Activated naive CD8-positive, alpha-beta T cell treated with anti-CD3 and anti-CD28 coated beads, Interleukin-2, amount 50 U/mL, for 24 hours (primary cell): ENCODE measurements around the gene ACVR1.

Experiments used
- ATAC-seq: fragments of 150-1000 bp; cut with Tn5 transposase; one replicate; pipeline ENCODE4 v1.10.0; 2021
- DNase-seq: peaks from one replicate; pipeline ENCODE4 v3.0.0; 2021
- H3K27ac Mint-ChIP-seq: one replicate; pipeline ENCODE4 v1.8.0; 2021; ENCODE audit warnings: mild to moderate bottlenecking, mixed read lengths
- H3K27me3 Mint-ChIP-seq: one replicate; pipeline ENCODE4 v1.8.0; 2021; ENCODE audit warnings: mixed read lengths
- H3K36me3 Mint-ChIP-seq: one replicate; pipeline ENCODE4 v1.8.0; 2021; ENCODE audit warnings: low read depth, mixed read lengths
- H3K4me1 Mint-ChIP-seq: one replicate; pipeline ENCODE4 v1.8.0; 2021; ENCODE audit warnings: mixed read lengths
- H3K4me3 Mint-ChIP-seq: one replicate; pipeline ENCODE4 v1.8.0; 2021; ENCODE audit warnings: mild to moderate bottlenecking, moderate library complexity, mixed read lengths
- H3K9me3 Mint-ChIP-seq: one replicate; pipeline ENCODE4 v1.8.0; 2021; ENCODE audit warnings: mixed read lengths

Gene ACVR1

GRCh38 chr2:157815421-157815820 lies 60.7 kb downstream of the ACVR1 start:
- Mint-ChIP-seq H3K27me3 (no peaks in the 10 kb centered on the region), H3K9me3 (no peaks in the 10 kb centered on the region), H3K4me1 (peaks cover 5% of the 10 kb centered on the region), H3K27ac (no peak overlapping the region), H3K4me3 (no peak overlapping the region), H3K36me3 (peaks cover 26% of the 10 kb centered on the region)
- ATAC-seq = no peak
- DNase-seq = no peak

- Mint-ChIP-seq H3K4me1 (peaks cover 5% of the 10 kb centered on the region), H3K27me3 (no peaks in the 10 kb centered on the region), H3K4me3 (no peak overlapping the region), H3K36me3 (peaks cover 23% of the 10 kb centered on the region), H3K27ac (no peak overlapping the region), H3K9me3 (no peaks in the 10 kb centered on the region)
- DNase-seq = no peak
- ATAC-seq = no peak
These were observed 62.7 kb downstream of the ACVR1 start for GRCh38 chr2:157813467-157813866.

GRCh38 chr2:157810037-157810436 lies 66.1 kb downstream of the ACVR1 start:
- peaks cover 10% of the 10 kb centered on the region for H3K4me1 Mint-ChIP-seq
- ATAC-seq = no peak
- H3K9me3 Mint-ChIP-seq = no peaks in the 10 kb centered on the region
- no peaks in the 10 kb centered on the region for H3K27me3 Mint-ChIP-seq
- H3K36me3 Mint-ChIP-seq = peaks cover 19% of the 10 kb centered on the region
- no peak for DNase-seq
- H3K4me3 Mint-ChIP-seq = no peak overlapping the region
- H3K27ac Mint-ChIP-seq = no peak overlapping the region

GRCh38 chr2:157809212-157809611 lies 66.9 kb downstream of the ACVR1 start:
- Mint-ChIP-seq H3K27ac (no peak overlapping the region), H3K36me3 (peaks cover 18% of the 10 kb centered on the region), H3K9me3 (no peaks in the 10 kb centered on the region), H3K4me3 (no peak overlapping the region), H3K4me1 (peaks cover 10% of the 10 kb centered on the region), H3K27me3 (no peaks in the 10 kb centered on the region)
- no peak for ATAC-seq
- DNase-seq = no peak

GRCh38 chr2:157808421-157808820 lies 67.7 kb downstream of the ACVR1 start:
- no peak overlapping the region for H3K27ac Mint-ChIP-seq
- H3K27me3 Mint-ChIP-seq = no peaks in the 10 kb centered on the region
- H3K4me3 Mint-ChIP-seq = no peak overlapping the region
- ATAC-seq (no peak), DNase-seq (no peak)
- no peaks in the 10 kb centered on the region for H3K9me3 Mint-ChIP-seq
- peaks cover 17% of the 10 kb centered on the region for H3K36me3 Mint-ChIP-seq
- H3K4me1 Mint-ChIP-seq = peaks cover 10% of the 10 kb centered on the region

- DNase-seq = no peak
- Mint-ChIP-seq H3K27me3 (no peaks in the 10 kb centered on the region), H3K27ac (no peak overlapping the region), H3K9me3 (no peaks in the 10 kb centered on the region), H3K4me1 (peaks cover 9% of the 10 kb centered on the region), H3K36me3 (peaks cover 20% of the 10 kb centered on the region), H3K4me3 (no peak overlapping the region)
- ATAC-seq = no peak
These were observed 69.6 kb downstream of the ACVR1 start for GRCh38 chr2:157806426-157807077.

GRCh38 chr2:157805519-157805918 lies 70.6 kb downstream of the ACVR1 start:
- H3K9me3 Mint-ChIP-seq = no peaks in the 10 kb centered on the region
- H3K27me3 Mint-ChIP-seq = no peaks in the 10 kb centered on the region
- no peak overlapping the region for H3K4me3 Mint-ChIP-seq
- H3K4me1 Mint-ChIP-seq = peaks cover 5% of the 10 kb centered on the region
- no peak for DNase-seq
- peaks cover 14% of the 10 kb centered on the region for H3K36me3 Mint-ChIP-seq
- H3K27ac Mint-ChIP-seq = no peak overlapping the region
- no peak for ATAC-seq

GRCh38 chr2:157804355-157804754 lies 71.8 kb downstream of the ACVR1 start:
- no peak for DNase-seq
- Mint-ChIP-seq H3K4me3 (no peak overlapping the region), H3K27me3 (no peaks in the 10 kb centered on the region), H3K4me1 (peaks cover 5% of the 10 kb centered on the region), H3K9me3 (no peaks in the 10 kb centered on the region), H3K27ac (no peak overlapping the region), H3K36me3 (peaks cover 15% of the 10 kb centered on the region)
- no peak for ATAC-seq

GRCh38 chr2:157803952-157804351 lies 72.2 kb downstream of the ACVR1 start:
- peaks cover 5% of the 10 kb centered on the region for H3K4me1 Mint-ChIP-seq
- no peak overlapping the region for H3K4me3 Mint-ChIP-seq
- H3K9me3 Mint-ChIP-seq = no peaks in the 10 kb centered on the region
- no peaks in the 10 kb centered on the region for H3K27me3 Mint-ChIP-seq
- H3K36me3 Mint-ChIP-seq = peaks cover 17% of the 10 kb centered on the region
- no peak overlapping the region for H3K27ac Mint-ChIP-seq
- ATAC-seq (no peak), DNase-seq (no peak)

GRCh38 chr2:157803476-157803875 lies 72.7 kb downstream of the ACVR1 start:
- peaks cover 5% of the 10 kb centered on the region for H3K4me1 Mint-ChIP-seq
- DNase-seq (no peak), ATAC-seq (no peak)
- H3K27me3 Mint-ChIP-seq = no peaks in the 10 kb centered on the region
- H3K36me3 Mint-ChIP-seq = peaks cover 17% of the 10 kb centered on the region
- H3K9me3 Mint-ChIP-seq = no peaks in the 10 kb centered on the region
- no peak overlapping the region for H3K4me3 Mint-ChIP-seq
- no peak overlapping the region for H3K27ac Mint-ChIP-seq

GRCh38 chr2:157800838-157801495 lies 75.2 kb downstream of the ACVR1 start:
- Mint-ChIP-seq H3K27ac (no peak overlapping the region), H3K36me3 (peaks cover 13% of the 10 kb centered on the region), H3K9me3 (no peaks in the 10 kb centered on the region), H3K4me1 (no peaks in the 10 kb centered on the region), H3K27me3 (no peaks in the 10 kb centered on the region), H3K4me3 (no peak overlapping the region)
- DNase-seq (no peak), ATAC-seq (no peak)

- ATAC-seq (no peak), DNase-seq (no peak)
- H3K4me1 Mint-ChIP-seq = peaks cover 17% of the 10 kb centered on the region
- no peak overlapping the region for H3K4me3 Mint-ChIP-seq
- H3K27ac Mint-ChIP-seq = no peak overlapping the region
- H3K36me3 Mint-ChIP-seq = peaks cover 5% of the 10 kb centered on the region
- H3K27me3 Mint-ChIP-seq = no peaks in the 10 kb centered on the region
- H3K9me3 Mint-ChIP-seq = no peaks in the 10 kb centered on the region
These were observed 83.0 kb downstream of the ACVR1 start for GRCh38 chr2:157793053-157793612.

- DNase-seq (no peak), ATAC-seq (no peak)
- H3K27ac Mint-ChIP-seq = no peak overlapping the region
- no peaks in the 10 kb centered on the region for H3K27me3 Mint-ChIP-seq
- peaks cover 2% of the 10 kb centered on the region for H3K36me3 Mint-ChIP-seq
- H3K4me1 Mint-ChIP-seq = peaks cover 17% of the 10 kb centered on the region
- H3K4me3 Mint-ChIP-seq = no peak overlapping the region
- H3K9me3 Mint-ChIP-seq = no peaks in the 10 kb centered on the region
These were observed 83.6 kb downstream of the ACVR1 start for GRCh38 chr2:157792335-157793052.

- Mint-ChIP-seq H3K36me3 (no peaks in the 10 kb centered on the region), H3K4me3 (no peak overlapping the region), H3K27me3 (no peaks in the 10 kb centered on the region), H3K27ac (no peak overlapping the region), H3K9me3 (no peaks in the 10 kb centered on the region), H3K4me1 (peaks cover 22% of the 10 kb centered on the region)
- ATAC-seq = no peak
- DNase-seq = no peak
These were observed 85.3 kb downstream of the ACVR1 start for GRCh38 chr2:157790780-157791179.
